GM18499 (cell line): Measurements from ENCODE around the gene TCF7L1.

Experiments
- ATAC-seq: cut with Tn5 transposase; IDR thresholded peaks from one replicate; pipeline ENCODE4 v1.9.1; 2021; ENCODE audit warnings: moderate number of reproducible peaks; ENCODE audit not compliant: insufficient read depth, unreplicated experiment

The TCF7L1 gene

GRCh38 chr2:85213901-85214512 lies 80.8 kb downstream of the TCF7L1 start:
- no peak for ATAC-seq

DNA sequence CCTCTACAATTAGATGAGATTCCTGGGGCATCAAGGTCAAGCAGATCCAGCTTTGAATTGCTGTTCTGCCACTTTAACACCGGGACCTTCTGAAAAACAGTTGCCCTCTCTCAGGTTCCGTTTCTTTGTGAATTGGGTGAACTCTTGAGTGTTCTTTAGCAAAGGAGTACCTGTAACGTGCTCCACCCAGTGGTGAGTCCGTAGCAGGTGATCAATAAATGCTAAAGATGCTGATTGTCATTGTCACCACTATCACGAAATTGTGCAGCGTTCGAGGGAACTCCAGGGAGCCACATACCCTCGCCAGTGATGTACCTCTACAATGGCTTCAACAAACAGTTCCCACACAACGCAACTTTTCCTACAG lies 81.9 kb downstream of the TCF7L1 start:
- no peak for ATAC-seq

- ATAC-seq = no peak
These were observed 82.5 kb downstream of the TCF7L1 start for GRCh38 chr2:85215448-85216401.

DNA sequence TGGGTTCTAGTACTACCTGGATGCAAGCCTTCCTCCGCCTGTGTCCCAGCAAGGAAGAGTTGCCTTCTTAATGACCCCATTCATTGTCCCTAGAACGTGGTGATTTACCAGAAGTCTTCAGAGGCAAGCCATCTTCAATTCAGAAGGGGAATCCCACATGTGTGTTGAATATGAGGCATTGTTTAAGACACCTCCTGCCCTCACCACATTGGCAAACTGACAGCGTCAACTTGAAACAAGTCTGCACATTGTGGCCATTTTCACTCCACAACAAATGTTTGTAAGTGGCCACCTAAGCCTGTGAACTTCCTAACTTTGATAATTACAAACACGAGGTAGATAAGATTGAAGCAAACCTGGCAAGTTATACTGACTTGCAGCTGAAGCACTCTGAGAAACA lies 83.7 kb downstream of the TCF7L1 start:
- no peak for ATAC-seq

- no peak for ATAC-seq
These were observed 88.0 kb downstream of the TCF7L1 start for GRCh38 chr2:85221067-85221691.

GRCh38 chr2:85222792-85223191 lies 89.6 kb downstream of the TCF7L1 start:
- ATAC-seq = no peak

- ATAC-seq = no peak
These were observed 93.6 kb downstream of the TCF7L1 start for GRCh38 chr2:85226783-85227182.

DNA sequence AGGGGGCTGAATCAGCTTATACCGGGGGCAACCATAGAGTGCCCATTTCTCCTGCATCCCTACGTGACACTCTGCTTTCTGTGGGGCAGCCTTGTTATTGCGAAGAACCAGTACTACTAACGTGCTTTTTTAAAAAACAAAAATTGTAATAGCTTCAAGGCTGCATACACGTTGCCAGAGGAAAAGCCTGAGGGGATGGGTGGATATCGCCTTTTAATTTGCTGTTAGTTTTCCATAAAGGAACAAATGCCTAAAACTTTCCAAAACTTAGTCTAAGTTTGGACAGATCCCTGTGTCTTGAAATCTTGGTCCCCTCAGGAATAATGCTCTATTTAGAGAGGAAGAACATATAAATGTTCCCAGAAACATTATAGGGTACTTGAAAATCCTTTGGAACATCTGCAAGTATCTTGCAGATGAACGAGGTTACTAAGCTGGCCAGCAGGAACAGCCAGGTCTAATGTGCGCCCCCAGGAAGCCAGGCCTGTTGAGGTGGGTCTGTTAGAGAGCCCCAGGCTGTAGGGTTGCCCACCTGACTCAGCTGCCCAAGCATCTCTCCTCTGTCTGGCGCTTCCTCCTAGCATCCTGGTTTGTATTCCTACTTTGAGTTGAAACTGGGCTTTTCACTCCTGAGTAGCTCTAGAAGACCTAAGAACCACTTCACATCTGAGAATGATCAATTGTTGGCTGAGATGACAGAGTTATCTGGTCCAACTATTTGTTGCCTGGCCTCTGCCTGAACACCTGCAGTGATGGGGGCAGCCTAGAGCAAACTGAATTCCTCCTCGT lies 97.7 kb downstream of the TCF7L1 start:
- no peak for ATAC-seq

DNA sequence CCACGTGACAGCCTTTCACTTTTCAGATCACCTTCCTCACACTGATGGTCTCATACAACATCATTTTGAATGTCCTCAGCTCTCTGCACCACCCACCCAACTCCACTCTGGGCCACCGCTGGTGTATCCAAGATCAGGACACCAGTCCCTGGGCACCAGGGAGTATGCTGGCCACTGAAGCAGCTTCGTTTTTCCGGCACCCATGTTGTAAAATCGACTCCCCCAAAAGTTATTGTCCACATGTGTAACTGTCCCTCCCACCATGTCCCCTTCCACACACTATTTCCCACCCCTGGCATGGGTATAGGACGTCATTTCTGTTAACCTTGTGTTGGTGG lies 98.2 kb downstream of the TCF7L1 start:
- no peak for ATAC-seq

DNA sequence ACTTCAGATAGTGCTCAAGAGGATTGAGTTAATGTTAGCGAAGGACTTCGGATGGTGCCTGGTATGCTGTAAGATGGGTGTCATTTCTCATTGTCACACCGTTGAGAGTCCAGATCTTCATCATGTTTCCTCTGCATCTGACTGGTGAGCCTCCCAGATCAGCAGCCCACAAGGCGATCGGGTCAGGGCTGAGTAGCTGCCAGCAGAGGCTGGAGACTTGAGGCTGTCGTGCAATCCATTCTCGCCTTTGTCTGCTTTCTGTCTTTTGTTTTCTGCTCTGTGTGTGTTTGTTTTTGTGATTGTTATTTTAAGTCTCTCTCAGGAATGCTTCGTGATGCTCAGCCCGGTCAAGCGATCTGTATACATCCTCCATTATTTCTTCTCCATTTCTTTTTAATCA lies 98.8 kb downstream of the TCF7L1 start:
- ATAC-seq = no peak

GRCh38 chr2:85234868-85235267 lies 101.7 kb downstream of the TCF7L1 start:
- ATAC-seq = no peak

DNA sequence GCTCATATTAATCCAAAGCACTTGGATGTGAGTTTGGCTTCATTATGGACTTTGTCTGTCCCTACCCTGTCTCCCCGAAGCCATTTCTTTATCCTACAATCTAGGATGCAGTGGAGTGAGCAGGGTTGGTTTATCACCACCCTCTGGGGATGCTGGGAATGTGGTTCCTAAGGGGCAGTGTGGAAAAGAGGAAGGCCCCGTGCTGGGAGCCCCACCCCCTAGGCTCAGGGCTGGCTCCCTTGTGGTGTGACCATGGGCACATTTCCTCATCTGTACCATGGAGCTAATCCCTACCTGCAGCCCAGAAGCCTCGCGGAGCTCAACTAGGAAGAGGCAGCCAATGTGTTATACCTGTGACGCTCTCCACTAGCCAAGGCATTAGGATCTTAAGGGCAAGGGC lies 102.1 kb downstream of the TCF7L1 start:
- no peak for ATAC-seq

GRCh38 chr2:85236084-85236483 lies 102.9 kb downstream of the TCF7L1 start:
- no peak for ATAC-seq

DNA sequence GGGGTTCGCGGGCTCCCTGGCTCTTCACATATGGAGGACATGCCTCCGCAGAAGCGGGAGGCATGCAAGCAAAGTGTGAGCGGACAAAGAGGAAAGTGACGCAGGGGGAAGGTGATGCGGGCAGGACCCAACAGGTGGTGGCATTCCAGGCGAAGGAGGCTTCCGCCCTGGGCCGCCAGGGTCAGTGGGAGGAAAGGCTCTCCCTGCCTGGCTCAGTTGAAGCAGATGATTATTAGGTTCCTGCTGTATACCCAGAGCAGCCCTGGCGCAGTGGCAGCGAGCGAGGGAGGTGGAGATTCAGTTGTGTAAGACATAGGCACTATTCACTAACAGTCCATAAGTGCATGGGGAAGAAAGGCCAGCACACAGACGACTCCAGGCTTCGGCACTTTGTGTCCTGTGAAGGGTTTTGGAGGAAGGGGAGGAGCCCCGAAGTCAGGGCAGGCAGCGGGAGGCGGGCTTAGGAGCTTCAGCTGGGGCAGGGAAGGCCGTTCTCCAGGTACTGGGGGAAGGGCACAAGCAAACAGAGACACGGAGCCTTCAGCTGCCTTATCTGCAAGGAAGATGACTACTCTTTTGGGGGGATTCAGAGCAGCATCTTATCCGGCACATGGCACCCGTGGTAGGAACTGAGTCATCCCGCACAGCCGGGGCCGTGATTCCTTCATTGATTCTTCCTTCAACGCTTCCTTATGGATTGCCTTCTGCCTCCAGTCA lies 104.8 kb downstream of the TCF7L1 start:
- ATAC-seq = no peak

DNA sequence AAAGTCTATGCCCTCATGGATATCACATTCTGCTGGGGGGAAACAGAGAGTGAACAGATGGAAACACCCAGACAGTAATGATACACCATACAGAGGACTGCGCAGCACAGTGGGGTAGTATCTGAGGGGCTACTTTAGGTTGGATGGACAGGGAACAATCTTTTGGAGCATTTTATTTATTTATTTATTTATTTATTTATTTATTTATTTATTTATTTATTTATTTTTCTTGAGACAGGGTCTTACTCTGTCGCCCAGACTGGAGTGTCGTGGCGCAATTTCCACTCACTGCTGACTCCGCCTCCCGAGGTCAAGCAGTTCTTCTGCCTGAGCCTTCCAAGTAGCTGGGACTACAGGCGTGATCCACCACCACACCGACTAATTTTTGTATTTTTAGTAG lies 105.4 kb downstream of the TCF7L1 start:
- no peak for ATAC-seq

GRCh38 chr2:85239102-85239501 lies 105.9 kb downstream of the TCF7L1 start:
- no peak for ATAC-seq

DNA sequence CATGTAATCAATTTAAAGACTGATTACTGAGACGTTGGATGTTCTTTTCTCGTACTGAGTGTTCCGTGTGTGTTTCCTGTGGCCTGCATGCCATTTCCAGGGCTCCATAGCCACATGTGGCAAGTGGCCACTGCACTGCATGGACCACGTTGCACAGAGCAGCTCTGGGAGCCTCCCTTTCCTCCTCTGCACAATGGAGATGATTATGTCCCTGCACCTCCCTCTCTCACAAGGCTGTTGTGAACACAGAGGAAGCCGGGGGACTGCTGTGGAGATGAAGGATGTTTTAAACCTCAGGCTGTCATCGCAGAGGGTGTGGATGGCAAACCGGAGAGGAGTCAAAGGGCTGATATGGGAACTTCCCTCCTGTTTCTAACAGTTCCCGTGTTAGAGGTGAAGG lies 106.9 kb downstream of the TCF7L1 start:
- no peak for ATAC-seq

DNA sequence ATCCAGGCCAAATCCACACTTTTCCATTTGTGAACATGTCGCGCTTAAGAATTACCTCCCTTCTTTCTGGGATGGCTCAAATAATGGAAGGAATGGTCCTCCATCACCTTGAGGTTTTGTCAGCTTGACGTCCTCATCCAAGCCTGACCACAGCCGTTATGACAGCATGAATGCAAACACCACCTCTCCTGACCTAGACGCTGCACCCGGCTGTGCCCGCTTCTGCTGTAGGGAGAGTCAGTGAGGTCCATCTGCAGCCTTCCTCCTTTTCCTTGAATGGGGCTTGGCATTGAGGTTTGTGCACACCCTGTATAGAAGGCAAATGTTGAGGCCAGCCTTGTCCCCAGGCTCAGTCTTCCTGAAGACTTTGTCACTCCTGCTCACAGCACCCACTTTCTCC lies 109.1 kb downstream of the TCF7L1 start:
- no peak for ATAC-seq

DNA sequence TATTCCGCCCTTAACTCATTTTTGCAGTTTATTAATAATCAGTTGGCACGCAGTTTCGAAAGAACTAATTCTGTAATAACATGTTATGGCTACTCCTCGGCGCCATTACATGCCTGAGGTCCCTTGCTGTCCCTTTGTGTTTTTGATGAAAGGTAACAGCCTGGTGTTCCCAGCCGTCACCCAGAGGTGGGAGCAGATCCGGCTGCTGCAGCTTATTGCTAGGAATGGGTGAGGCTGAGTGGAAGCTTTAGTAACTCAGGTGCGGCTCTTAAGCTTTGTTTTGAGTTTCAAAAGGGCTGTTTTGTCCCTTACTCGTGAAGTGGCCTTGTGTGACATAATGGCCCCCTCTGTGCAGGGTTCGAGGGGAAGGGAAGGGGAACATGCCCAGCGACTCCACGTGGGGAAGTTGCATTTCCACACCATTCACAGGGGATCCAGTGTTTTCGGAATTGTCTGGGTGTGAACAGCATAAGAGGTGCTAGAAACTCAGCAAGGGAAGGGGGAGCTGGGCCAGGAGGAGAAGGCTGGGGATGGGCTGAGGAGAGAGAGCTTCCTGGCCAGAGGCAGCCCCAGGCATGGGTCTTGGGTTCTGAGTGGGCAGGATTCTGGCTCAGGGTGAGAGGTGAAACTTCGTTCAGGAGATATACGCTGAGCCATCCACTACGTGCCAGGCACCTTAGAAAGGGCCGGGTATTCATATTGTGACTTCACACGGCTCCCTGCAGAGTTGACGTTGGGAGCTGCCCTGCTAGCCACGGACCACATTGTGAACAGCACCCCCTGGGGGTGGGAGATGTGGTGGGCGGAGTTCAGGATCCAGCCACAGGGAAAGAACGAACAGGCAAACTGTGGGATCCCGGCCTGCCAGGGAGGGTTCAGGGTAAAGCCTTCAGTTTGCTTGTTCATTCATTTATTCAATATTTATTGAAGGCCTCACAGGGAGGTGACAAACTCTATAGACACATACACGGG lies 110.2 kb downstream of the TCF7L1 start:
- no peak for ATAC-seq
